Endothelial cell of hepatic sinusoid (primary cell): ENCODE measurements around the gene CAPN9.
"Not testable (repeated sequence)": the region's sequence is repeated elsewhere in the genome, so short reads cannot be mapped to it uniquely, and the experiment has no call there.

ENCODE experiments used
- in situ Hi-C: cut with HindIII; loops from 2 replicates; pipeline ENCODE4 v1.10.0; 2017; ENCODE audit warnings: low sequenced_read_pairs

The CAPN9 gene

GRCh38 chr1:230710543-230710904 is 36.7 kb upstream of the CAPN9 start:
- in situ Hi-C loops, result no loop called here

GRCh38 chr1:230711245-230711644 is 35.9 kb upstream of the CAPN9 start:
- in situ Hi-C loops, result no loop called here

- in situ Hi-C loops, result no loop called here
Measured at GRCh38 chr1:230712470-230712942, 34.7 kb upstream of the CAPN9 start.

- in situ Hi-C loops, result no loop called here
Measured at GRCh38 chr1:230713138-230713537, 34.0 kb upstream of the CAPN9 start.

- in situ Hi-C loops, result no loop called here
Measured at GRCh38 chr1:230713547-230713914, 33.7 kb upstream of the CAPN9 start.

- in situ Hi-C loops, result no loop called here
Measured at GRCh38 chr1:230713915-230714764, 33.0 kb upstream of the CAPN9 start, which contains the start of gene AGT. Gene AGT, minus strand, starts transcription at chr1:230714122. Its CDS starts 3,299 bp downstream, at chr1:230710823.

- in situ Hi-C loops, result no loop called here
Measured at GRCh38 chr1:230715510-230715909, 31.7 kb upstream of the CAPN9 start.

GRCh38 chr1:230716453-230716852 is 30.7 kb upstream of the CAPN9 start:
- in situ Hi-C loops, result not testable (repeated sequence)

- in situ Hi-C loops, result no loop called here
Measured at GRCh38 chr1:230717251-230717650, 29.9 kb upstream of the CAPN9 start.

GRCh38 chr1:230721849-230722522 is 25.2 kb upstream of the CAPN9 start:
- in situ Hi-C loops, result not testable (repeated sequence)

GRCh38 chr1:230725256-230726012 is 21.8 kb upstream of the CAPN9 start:
- in situ Hi-C loops, result no loop called here

GRCh38 chr1:230728710-230729392 is 18.3 kb upstream of the CAPN9 start:
- in situ Hi-C loops, result no loop called here

GRCh38 chr1:230730977-230731376 is 16.2 kb upstream of the CAPN9 start:
- in situ Hi-C loops, result no loop called here

GRCh38 chr1:230735447-230735846 is 11.7 kb upstream of the CAPN9 start:
- in situ Hi-C loops, result no loop called here

- in situ Hi-C loops, result no loop called here
Measured at GRCh38 chr1:230737622-230738262, 9.4 kb upstream of the CAPN9 start.

GRCh38 chr1:230739564-230740290 is 7.5 kb upstream of the CAPN9 start:
- in situ Hi-C loops, result no loop called here

- in situ Hi-C loops, result no loop called here
Measured at GRCh38 chr1:230743899-230744298, 3.3 kb upstream of the CAPN9 start.

- in situ Hi-C loops, result no loop called here
Measured at GRCh38 chr1:230744382-230744781, 2.8 kb upstream of the CAPN9 start.

- in situ Hi-C loops, result no loop called here
Measured at GRCh38 chr1:230745071-230745470, 2.1 kb upstream of the CAPN9 start.

GRCh38 chr1:230746617-230747016 is 571 bp upstream of the CAPN9 start:
- in situ Hi-C loops, result no loop called here
